HG03103 (cell line): ENCODE results near the gene ZMIZ1.
"Not testable (repeated sequence)": the region's sequence is repeated elsewhere in the genome, so short reads cannot be mapped to it uniquely, and the experiment has no call there.

Experiments
- ATAC-seq: cut with Tn5 transposase; IDR thresholded peaks from one replicate; pipeline ENCODE4 v1.9.1; 2021; ENCODE audit warnings: low read depth; ENCODE audit not compliant: unreplicated experiment

Gene ZMIZ1

DNA sequence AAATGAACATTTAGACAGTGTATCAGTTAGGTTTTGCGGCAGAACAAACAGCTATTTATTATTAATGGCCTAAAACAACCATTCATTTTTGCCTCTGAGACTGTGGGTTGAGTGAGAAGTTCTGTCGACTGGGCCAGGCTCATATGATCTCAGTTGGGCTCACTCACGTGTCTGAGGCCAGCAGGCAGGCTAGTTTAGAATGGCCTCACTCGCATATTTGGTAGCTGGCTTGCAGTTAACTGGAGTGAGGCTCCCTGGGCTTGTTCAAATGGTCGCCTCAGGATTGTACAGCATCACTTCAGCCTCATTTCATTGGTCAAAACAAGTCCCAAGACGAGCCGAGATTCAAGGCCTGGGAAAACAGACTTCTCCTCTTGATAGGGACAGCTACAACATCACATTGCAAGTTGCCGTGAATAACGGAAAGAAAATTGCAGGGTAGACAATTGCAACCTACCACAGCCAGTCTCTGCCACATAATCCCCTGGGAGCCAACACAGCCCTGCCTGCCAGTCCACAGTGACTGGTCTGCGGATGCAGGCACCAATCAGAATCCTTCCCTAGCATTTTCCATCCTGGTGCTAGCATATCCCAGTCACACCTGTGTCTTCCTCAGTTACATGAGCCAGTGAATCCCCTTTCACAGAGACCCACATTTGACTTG lies 255.4 kb downstream of the ZMIZ1 start:
- ATAC-seq: no peak

DNA sequence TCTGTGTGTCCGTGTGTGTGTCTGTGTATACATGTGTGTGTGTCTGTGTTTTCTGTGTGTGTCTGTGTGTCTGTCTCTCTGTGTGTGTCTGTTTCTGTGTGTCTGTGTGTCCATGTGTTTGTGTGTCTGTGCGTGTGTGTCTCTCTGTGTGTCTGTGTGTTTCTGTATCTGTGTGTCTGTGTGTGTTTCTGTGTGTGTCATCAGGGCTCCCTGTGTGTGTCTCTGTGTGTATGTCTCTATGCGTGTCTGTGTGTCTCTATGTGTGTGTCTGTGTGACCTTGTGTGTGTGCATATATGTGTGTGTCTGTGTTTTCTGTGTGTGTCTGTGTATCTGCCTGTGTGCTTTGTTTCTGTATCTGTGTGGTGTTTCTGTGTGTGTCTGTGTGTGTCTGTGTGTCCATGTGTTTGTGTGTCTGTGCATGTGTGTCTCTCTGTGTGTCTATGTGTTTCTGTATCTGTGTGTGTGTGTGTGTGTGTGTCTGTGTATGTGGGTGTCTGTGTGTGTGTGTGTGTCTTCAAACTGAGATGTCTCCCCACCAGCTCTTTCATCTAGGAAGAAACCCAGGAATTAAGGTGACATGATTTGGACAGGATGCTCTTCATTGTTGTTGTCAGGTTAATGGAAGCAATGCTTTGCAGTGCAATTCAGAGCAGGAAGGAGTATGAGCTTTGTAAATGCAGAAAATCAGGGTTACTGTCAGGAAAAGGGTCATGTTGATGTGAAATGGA lies 257.8 kb downstream of the ZMIZ1 start:
- ATAC-seq: no peak

DNA sequence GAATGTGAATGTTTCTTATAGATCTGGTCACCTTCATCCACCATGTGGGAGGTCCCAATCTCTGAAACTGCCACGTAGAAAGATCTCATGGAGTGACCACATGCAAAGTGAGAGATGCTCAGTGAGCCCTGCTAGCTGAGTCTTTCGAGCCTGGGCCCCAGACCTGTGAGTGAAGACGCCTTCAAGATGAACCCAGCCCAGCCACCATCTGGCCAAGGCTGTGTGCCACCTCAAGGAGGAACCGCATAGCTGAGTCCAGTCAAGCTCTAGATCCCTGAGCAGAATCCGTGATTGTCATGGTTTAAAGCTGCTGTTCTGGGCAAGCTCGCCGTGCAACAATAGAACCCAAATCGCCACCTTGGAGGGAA lies 258.3 kb downstream of the ZMIZ1 start:
- ATAC-seq: no peak

DNA sequence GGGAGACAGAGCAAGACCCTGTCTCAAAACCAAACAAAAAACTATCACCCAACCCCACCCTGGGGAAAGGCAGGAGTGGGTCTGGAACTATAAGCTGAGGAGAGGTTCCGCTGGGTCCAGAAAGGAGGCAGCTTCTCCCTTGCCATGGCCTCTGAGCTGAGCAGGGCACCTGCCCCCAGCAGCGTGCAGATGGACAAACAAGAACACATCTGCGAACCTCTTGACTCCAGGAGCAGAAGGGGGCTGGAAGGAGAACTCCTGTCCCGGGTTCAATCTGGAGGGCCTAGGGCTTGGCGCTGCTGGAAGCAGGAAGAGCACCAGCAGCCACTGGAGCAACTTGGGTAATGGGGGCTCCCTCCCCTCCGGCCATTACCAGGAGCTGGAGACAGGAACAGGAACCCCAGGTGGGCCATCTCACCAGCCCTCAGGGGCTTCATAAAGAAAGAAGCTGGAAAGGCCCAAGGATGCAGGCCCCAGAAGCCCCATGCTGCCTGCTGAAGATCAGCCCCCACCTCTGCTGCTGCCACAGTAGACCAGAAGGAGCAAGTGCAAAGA lies 259.5 kb downstream of the ZMIZ1 start:
- ATAC-seq: no peak

DNA sequence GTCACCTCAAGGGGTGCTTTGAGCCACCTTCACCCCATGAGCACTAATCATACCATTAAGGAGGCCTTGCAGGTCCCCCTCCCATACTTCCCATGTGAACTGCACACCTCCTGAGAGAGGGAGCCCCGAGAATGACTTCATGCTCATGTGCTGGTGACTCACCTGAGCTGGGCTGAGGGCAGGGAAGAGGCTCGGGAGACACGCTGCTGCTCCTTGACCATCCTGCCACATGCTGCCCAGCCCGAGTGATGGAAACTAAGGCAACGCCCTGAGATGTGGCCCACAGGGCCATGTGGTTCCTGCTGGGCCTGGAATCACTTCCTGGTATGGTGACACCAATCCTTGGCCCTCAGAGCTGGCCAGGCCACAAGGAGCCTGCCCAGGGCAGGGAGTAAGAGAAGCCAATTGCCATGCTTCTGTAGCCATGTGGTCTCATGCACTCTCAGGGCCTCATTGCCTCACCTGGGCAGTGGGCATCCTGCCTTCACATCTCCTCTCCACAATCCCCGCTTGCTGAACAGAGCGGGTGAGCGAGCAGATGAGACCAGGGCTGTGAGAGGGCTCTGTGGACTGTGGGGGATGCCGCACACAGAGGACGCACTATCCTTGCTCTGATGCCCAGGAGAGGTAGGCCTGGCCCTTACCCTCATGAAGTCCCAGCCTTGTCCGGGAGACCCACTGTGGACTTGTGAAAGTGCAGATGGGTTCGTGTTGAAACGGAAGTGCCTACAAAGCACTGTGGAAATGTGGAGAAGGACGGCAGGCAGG lies 260.2 kb downstream of the ZMIZ1 start:
- ATAC-seq: no peak

DNA sequence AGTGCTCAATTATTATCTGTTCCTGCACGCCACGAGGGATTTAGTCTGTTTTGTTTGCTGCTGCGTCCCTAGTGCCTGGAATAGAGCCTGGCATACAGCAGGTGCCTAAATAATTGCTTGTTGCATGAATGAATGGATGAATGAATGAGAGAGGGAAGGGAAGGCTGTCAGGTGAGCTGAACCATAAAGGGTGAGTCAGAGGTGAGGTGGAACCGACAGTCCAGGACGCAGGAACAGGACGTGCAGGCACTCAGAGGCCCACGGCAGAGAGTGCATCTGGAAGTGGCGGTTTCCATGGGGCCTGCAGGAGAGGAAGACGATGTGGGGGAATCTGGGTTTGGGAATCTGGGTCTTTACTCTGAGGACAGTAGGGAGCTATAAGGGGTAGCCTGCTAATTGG lies 260.8 kb downstream of the ZMIZ1 start:
- ATAC-seq: no peak

DNA sequence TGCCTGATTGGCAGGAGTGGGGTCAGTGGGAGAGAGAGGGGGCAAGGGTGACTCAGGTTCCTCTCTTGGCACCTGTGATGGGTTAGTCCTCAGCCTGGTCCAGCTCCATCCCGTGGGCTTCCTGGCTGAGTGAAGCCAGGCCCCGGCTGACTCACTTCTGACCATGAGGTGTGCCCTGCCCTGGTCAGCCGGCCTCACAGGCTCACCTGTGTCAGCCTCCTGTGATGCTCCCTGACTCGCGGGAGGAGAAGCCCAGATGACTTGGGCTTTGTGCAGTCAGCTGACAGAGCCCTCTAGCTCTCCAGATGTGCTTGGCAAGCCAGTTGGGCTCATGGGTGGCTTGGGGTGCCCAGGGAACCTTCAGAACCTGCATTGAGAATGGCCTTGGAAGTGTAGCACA lies 262.5 kb downstream of the ZMIZ1 start:
- ATAC-seq: no peak

DNA sequence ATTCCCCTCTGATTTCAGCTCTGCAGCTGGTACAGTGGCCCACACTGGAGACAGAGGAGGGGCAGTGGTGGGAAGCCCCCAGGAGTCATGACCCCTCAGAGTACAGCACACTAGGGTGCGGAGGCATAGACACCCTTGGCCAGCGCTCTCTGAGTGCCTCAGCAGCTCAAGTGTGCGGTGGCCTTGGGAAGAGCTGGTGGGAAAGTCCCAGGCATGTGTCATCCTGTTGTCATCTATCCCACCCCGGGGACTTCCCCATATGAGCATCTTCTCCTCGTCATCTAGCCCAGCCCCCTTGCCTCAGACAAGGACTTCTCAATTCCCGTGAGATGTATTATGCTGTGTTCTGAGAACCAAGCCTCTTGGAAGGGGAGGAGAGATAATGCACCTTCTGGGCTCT lies 262.9 kb downstream of the ZMIZ1 start:
- peak; percentile 74 for ATAC-seq

DNA sequence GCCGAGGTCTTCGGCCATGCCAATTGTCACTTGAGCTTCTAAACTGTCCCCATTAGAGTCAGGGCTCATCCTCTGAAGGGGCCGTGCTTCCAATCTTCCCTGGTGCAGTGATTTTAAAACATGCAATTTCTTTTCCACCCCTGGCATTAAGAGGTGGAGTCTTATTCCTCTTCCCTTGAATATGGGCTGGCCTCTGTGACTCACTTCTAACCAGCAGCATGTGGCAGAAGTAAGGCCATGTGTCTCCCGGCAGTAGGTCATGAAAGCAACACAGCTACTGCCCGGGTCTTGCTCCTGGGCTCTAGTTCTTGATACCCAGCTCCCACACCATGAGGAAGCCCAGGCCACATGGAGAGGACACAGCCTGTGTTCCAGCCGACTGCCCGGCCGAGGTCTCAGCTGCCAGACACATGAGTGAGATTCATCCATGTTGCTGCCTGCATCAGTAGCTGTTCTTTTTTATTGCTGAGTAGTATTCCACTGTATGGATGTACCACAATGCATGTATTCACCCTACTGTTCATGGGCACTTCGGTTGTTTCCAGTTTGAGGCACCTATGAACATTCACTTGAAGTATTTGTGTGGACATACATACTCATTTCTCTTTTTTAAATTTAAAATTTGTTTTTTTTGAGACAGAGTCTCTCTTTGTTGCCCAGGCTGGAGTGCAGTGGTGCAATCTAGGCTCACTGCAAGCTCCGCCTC lies 264.0 kb downstream of the ZMIZ1 start:
- ATAC-seq: not testable (repeated sequence)

DNA sequence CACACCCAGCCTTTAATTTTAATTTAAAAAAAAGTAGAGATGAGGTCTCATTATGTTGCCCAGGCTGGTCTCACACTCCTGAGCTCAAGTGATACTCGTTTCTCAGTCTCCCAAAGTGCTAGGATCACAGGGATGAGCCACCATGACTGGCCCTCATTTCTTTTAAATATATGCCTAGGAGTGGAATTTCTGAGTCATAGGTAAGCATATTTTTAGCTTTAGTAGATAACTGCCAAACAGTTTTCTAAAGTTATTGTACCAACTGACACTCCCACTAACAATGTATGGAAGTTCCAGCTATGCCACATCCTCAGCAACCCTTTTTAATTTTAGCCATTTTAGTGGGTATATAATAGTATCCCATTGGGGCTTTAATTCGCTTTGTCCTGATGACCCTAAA lies 264.7 kb downstream of the ZMIZ1 start:
- no peak for ATAC-seq

DNA sequence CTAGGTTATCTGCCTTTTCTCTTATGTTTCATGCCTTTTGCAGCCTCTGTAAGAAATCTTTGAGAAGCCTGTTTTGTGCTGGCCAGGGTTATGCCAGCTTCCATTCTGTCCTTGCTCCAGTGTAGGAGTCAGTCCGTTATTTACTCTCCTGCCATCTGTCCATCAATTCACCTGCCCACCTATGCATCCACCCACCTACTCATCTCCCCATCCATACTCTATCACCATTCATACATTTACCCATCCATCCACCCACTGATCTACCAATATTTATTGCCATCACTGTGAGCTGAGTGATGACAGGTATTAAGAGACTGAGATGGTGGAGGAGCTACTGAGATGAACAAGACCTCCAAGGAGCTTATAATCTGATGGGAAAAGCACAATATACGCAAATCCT lies 265.8 kb downstream of the ZMIZ1 start:
- ATAC-seq: no peak

DNA sequence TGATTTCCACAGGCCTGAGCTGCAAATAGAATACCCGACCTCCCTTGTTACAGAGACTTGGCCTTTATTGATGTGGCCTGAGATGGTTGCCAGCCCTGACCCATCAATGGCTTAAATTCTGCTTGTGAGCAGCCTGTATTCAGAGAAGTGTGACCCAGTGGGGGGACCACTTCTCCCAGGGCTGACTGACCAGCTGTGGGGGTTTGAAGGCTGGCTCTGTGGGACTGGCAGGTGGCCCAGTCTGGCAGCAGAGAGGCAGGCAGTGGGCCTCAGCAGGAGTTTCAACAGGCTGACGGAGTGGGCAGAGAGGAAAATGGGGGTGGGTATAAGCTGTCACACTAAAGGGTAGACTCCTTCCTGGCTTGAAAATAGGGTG lies 266.3 kb downstream of the ZMIZ1 start:
- ATAC-seq: no peak

DNA sequence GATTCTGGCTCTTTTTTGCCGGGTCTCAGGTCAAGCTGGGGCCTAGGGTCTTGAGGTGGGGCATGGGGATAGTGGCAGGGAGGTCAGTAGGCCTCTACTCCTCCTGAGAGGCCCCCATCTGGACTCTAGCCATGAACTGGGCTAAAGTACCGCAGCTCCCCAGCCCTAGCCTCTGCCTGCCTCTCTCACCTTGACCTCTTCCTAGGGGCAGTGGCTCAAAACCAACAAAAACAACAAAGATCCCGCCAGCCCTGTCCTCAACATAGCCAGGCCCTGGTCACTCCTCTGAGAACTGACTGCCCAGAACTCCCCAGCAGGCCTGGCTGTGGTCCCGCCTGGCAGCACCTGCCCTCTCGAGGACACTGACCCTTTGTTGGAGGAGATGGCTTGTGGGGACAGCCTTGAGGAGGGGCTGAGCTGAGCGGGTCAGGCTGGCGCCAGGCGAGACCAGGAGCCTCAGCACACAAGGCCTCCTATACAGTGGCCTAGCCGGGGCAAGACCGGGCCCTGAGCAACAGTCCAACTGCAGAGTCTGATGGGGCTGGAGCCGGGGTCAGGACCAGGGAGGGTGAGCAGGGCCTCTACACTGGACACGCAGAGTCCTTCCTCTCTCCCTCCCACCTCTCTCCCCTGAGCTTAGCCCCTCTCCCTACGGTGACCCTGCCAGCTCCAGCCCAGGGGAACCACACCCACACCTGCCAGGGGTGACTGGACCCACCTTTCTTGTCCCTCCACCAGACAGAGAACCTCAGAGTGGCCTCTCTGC lies 266.9 kb downstream of the ZMIZ1 start:
- ATAC-seq: no peak

DNA sequence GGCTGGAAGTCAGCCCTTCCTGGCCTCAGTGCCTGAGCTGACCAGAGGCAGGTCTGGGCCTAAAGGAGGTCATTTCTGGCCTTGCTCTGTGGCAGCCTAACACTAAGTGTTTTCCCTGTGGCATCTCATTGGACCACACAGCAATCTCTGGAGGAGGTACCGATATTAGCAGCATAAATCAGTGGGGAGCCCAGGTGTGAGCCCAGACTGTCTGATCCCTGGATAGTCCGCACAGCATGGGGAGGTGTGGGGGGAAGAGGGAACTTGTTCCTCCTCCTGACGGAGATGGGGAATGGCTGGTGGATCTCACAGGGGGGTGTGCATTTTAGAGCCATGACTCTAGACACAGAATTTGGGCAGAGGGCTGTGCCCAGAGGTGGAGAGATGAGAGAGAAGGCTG lies 267.5 kb downstream of the ZMIZ1 start:
- ATAC-seq: no peak

DNA sequence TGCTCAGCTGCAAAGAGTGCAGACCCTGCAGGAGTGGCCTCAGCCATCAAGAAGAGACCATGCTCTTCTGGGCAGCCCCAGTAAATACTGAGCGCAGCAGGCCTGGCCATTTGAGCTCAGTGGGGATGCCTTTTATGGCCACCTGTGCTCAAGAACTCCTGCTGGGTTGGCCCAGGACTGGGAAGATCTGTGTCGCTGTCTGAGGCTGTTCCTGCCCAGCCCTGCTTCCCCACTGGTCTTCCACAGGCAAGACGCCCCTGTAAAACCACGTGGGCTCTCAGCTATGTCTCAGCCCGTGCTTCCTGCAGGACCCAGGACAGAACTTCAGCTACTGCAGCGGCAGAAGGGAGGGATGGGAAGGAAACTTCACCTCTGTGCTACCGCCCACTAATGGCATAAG lies 268.0 kb downstream of the ZMIZ1 start:
- no peak for ATAC-seq

DNA sequence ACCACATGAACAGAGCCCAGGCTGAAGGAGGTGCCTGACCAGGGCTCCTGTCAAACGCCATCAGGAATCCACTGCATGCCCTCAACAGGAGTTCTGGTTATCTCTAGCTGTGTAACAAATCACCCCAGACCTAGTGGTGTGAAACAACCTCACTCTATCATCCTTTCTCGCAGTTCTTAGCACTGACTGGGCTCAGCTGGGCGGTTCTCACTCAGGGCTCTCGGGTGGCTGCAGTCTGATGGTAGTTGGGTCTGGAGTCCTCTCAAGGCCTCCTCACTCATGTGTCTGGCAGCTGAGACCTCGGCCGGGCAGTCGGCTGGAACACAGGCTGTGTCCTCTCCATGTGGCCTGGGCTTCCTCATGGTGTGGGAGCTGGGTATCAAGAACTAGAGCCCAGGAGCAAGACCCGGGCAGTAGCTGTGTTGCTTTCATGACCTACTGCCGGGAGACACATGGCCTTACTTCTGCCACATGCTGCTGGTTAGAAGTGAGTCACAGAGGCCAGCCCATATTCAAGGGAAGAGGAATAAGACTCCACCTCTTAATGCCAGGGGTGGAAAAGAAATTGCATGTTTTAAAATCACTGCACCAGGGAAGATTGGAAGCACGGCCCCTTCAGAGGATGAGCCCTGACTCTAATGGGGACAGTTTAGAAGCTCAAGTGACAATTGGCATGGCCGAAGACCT lies 269.2 kb downstream of the ZMIZ1 start:
- ATAC-seq: not testable (repeated sequence)

DNA sequence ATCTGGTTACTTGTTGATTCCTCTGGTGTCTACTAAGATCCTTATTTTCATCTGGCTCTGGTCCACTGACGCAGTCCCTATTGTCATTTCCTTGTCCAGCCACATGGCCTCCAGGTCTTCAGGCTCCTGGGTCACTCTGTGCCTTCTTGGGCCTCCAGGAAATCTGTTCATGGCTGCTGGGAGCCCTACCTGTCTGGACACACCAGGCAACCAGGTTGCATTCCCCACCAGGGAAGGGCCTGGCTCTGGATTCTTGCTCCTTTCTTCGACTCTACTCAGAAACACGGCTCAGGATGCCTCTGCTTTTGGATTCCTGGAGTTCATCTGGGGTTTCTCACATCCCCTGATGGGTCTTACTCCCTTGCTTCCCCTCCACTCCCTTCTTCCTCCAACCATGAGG lies 270.5 kb downstream of the ZMIZ1 start:
- ATAC-seq: no peak

DNA sequence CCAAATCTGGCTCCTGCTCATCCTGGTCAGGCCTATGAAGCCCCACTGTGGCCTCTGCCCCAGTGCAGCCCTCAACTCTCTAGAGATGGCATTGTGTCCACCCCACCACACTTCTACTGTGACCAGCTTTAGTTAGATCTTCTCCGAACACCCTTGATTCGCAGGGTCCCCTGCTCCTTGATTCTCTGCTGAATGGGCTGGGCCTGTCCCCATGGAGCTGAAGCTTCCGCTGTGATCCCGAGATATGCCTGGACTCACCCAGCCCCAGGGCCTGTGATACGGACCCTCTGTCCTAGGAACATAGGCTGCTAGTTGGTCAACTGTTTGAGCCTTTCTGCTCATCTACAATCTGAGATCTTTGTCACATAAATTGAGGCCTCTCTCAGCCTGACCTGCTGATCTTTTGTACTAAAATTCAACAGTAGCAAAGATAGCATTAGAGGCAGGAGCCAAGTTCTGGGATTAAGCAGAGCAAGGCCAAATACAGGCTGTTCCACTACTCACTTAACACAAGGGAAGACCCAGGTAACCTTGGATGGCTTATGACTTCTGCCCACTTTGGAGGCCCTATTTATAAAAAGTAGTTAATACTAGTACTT lies 272.0 kb downstream of the ZMIZ1 start:
- ATAC-seq: no peak

DNA sequence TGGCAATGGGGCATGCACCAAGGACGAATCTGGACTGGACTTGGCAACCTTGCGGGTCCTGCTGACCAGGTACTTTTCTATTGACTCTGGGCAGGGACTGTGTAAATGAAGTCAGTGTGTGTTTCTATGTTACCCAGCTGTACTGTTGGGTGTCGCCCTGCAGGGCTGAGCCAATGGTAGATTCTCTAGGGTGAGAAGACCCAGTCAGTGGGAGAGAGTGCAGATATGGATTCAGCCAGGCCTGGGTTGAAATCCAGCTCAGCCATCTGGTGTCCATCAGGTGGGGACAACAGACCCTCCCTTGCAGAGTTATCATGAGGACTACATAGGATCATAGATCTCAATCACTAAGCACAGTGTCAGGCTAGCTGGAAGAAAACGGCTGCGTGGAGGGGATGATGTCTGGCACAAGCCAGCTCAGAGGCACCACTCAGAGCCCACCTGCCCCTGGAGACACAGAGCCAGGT lies 273.6 kb downstream of the ZMIZ1 start:
- no peak for ATAC-seq
